IPS-15b (cell line): ENCODE results near the gene MOBP.
"Not testable (repeated sequence)": the region's sequence is repeated elsewhere in the genome, so short reads cannot be mapped to it uniquely, and the experiment has no call there.

Experiments
- H3K27me3 ChIP-seq: one replicate; pipeline ENCODE4 v1.6.1; 2013; ENCODE audit warnings: low read length; ENCODE audit not compliant: control insufficient read depth, insufficient read depth
- H3K36me3 ChIP-seq: one replicate; pipeline ENCODE4 v1.6.1; 2013; ENCODE audit warnings: low read length; ENCODE audit not compliant: control insufficient read depth, insufficient read depth
- H3K4me1 ChIP-seq: one replicate; pipeline ENCODE4 v1.6.1; 2013; ENCODE audit warnings: mild to moderate bottlenecking, low read length; ENCODE audit not compliant: control insufficient read depth, insufficient read depth
- H3K4me3 ChIP-seq: one replicate; pipeline ENCODE4 v1.5.1; 2013; ENCODE audit warnings: low read depth, low read length
- H3K9ac ChIP-seq: one replicate; pipeline ENCODE4 v1.6.1; 2013; ENCODE audit warnings: low read depth, mild to moderate bottlenecking, low read length
- H3K9me3 ChIP-seq: one replicate; pipeline ENCODE4 v1.6.1; 2013; ENCODE audit warnings: mild to moderate bottlenecking, low read length; ENCODE audit not compliant: control insufficient read depth, insufficient read depth

The MOBP gene

DNA sequence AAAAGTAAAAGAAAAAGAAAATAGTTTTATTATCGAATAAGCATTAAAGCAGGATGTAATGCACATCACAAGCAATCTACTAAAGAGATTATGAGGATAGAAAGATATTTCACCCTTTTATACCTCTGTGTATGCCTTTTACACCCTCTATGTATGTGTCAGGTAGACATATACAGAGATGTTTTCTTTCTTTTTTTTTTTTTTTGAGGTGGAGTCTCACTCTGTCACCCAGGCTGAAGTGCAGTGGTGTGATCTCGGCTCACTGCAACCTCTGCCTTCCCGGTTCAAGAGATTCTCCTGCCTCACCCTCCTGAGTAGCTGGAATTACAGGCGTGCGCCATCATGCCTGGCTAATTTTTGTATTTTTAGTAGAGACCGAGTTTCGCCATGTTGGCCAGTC is 13.6 kb upstream of the MOBP start:
- H3K4me3 ChIP-seq, H3K4me1 ChIP-seq, H3K27me3 ChIP-seq, H3K36me3 ChIP-seq, H3K9me3 ChIP-seq, H3K9ac ChIP-seq: not testable (repeated sequence)

DNA sequence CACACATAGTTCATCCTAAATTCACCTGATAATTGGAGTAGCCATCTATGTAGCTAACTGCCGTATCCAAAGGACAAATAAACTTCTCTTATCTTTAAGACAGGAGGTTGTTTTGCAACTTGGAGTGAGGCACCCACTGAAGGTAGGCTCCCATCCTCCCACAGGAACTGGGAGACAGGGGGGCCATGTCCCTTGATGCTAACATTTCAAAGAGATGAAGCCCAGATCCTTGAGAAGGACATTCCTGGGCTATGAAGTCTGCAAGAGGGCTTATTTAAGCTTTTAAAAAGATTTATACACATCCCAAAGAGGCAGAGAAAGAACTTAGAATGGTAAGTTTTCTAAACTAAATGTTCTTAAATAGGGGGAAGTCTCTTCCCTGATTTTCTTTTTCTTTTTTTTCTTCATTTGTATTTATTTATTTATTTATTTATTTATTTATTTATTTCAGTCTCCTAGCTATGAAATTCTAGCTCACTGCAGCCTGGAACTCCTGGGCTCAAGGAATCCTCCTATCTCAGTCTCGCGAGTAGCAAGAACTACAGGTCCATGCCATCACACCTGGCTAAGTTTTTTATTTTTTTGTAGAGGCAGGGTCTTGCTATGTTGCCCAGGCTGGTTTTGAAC is 12.8 kb upstream of the MOBP start:
- Histone ChIP-seq H3K4me1 (no peaks in the 10 kb centered on the region), H3K27me3 (no peaks in the 10 kb centered on the region), H3K36me3 (no peaks in the 10 kb centered on the region), H3K9me3 (no peaks in the 10 kb centered on the region), H3K4me3 (no peak overlapping the region), H3K9ac (no peak overlapping the region)

DNA sequence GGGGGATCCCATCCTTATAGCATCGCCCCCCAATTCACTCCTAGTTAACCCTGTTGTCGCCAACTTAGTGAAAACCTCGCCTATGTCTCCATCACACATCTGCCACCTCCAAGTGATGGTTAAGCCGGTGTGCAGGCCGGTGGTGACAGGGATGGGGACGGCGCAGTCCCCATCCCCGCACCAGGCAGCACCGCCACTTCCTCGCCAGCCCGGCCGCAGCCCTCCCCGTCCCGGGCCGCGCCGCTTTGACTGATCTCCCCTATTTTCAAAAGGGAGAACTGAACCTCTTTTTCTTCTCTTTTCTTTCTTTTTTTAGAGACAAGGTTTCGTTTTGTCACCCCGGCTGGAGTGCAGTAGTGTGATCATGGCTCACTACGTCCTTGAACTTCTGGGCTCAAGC is 11.3 kb upstream of the MOBP start:
- Histone ChIP-seq H3K9ac (no peak overlapping the region), H3K4me3 (no peak overlapping the region), H3K4me1 (no peaks in the 10 kb centered on the region), H3K36me3 (no peaks in the 10 kb centered on the region), H3K9me3 (no peaks in the 10 kb centered on the region), H3K27me3 (no peaks in the 10 kb centered on the region)

DNA sequence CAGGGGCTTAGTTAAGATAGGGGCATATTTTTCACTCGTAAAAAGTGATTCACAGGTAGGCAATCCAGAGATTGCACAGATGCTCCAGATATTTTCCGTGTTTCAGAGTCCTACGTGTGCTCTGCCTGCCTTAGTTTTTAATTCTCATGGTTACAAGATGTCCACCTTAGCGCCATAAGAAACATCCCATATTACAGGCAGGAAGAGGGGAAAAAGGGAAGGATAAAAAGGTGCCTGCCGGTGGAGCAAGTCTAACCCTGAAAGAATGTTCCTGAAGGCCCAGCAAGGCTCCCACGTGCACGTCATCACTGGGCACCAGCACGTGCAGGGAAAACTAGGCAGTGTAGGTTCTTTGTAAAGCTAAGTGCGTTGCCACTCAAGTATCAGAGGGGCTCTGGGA is 10.1 kb upstream of the MOBP start:
- Histone ChIP-seq H3K9ac (no peak overlapping the region), H3K4me3 (no peak overlapping the region), H3K9me3 (no peaks in the 10 kb centered on the region), H3K27me3 (no peaks in the 10 kb centered on the region), H3K4me1 (no peaks in the 10 kb centered on the region), H3K36me3 (no peaks in the 10 kb centered on the region)

DNA sequence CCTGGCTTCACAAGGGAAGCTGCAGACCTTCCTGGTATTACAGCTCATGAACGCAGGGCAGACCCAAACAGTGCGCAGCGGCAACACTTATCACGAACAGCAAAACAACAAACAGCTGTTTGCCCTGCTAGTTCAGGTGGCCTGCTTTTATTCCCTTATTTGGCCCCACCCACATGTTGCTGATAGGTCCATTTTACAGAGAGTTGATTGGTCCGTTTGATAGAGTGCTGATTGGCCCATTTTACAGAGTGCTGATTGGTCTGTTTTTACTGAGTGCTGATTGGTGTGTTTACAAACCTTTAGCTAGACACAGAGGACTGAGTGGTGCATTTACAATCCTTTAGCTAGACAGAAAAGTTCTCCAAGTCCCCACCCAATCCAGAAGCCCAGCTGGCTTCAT is 8.9 kb upstream of the MOBP start:
- H3K9ac ChIP-seq, H3K27me3 ChIP-seq, H3K9me3 ChIP-seq, H3K4me1 ChIP-seq, H3K4me3 ChIP-seq, H3K36me3 ChIP-seq: not testable (repeated sequence)

DNA sequence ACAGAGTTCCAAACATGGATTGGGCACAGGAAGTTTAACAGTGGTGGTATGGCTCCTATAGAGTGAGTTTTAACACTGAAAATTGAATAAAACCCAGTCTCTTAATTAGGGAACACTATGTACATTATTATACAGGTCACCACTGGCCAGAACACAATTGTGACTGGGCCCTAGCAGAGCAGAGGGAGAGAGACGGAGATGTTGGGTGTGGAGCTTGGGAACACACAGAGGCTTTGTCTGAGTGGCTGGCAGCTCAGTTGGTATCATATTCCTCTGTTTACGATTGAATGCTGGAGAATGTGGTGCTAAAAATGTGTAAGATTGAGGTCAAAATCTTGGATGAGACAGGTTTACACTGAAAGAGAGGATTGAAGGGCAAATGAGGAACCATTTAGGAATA is 6.8 kb upstream of the MOBP start:
- Histone ChIP-seq H3K4me1 (no peaks in the 10 kb centered on the region), H3K9ac (no peak overlapping the region), H3K36me3 (no peaks in the 10 kb centered on the region), H3K27me3 (no peaks in the 10 kb centered on the region), H3K9me3 (no peaks in the 10 kb centered on the region), H3K4me3 (no peak overlapping the region)

DNA sequence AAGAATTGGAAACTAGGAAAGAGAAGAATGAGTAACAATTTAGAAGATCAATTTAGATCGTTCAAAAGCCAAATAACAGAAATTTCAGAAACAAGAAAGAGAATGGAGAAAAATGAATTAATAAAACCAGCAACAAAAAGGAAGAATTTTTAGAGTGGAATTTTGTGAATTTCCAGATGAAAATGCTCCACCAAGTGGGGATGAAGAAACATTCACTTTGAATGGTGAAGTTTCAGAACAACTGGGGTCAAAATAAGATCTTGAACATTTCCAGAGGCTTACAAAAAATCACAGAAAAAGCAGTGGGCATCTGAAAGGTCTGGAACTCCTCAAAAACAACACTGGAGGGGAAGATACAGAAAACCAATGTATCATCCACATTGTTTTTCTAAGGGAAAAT is 4.2 kb upstream of the MOBP start:
- no peak overlapping the region for H3K9ac ChIP-seq
- peaks cover 9% of the 10 kb centered on the region for H3K4me1 ChIP-seq
- H3K36me3 ChIP-seq = no peaks in the 10 kb centered on the region
- H3K9me3 ChIP-seq = no peaks in the 10 kb centered on the region
- H3K27me3 ChIP-seq = no peaks in the 10 kb centered on the region
- H3K4me3 ChIP-seq = no peak overlapping the region

DNA sequence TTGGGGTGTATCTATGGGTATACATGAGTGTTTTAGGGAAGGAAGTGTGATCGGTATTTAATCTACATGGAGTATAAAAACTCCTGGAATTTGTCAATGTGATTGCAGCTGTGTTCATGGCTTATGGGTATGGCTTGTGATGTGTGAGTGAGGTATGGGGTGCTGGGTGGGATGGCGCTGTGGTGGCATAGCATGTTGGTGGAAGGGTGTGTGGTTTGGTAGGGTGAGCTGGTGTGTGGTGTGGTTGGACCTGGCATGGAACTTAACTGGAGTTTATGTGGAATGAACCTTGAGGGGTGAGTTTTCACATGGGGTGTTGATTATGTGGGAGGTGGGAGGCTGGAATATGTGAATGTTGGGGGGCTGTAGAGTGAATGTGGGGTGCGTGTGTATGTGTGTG is 492 bp upstream of the MOBP start:
- Histone ChIP-seq H3K4me1 (peaks cover 9% of the 10 kb centered on the region), H3K36me3 (no peaks in the 10 kb centered on the region), H3K9ac (no peak overlapping the region), H3K27me3 (no peaks in the 10 kb centered on the region), H3K9me3 (no peaks in the 10 kb centered on the region), H3K4me3 (no peak overlapping the region)

DNA sequence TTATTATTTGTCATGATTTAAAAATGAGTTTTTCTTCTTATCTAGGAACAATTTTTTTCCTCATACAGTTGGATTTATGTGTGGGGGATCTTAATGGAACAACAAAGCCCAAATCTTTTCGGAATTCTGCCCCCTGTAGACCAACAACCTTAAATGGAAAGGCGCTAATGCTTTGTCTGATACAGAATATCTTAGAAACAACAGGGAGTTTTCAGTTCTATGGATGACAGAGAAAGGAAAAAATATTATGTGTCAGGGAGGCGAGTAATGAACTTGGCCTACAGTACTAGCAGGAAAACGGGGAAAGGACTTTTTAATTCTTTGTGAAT is 592 bp downstream of the MOBP start:
- H3K4me3 ChIP-seq = no peak overlapping the region
- H3K4me1 ChIP-seq = peaks cover 9% of the 10 kb centered on the region
- H3K36me3 ChIP-seq = no peaks in the 10 kb centered on the region
- H3K9me3 ChIP-seq = no peaks in the 10 kb centered on the region
- H3K9ac ChIP-seq = no peak overlapping the region
- H3K27me3 ChIP-seq = no peaks in the 10 kb centered on the region

DNA sequence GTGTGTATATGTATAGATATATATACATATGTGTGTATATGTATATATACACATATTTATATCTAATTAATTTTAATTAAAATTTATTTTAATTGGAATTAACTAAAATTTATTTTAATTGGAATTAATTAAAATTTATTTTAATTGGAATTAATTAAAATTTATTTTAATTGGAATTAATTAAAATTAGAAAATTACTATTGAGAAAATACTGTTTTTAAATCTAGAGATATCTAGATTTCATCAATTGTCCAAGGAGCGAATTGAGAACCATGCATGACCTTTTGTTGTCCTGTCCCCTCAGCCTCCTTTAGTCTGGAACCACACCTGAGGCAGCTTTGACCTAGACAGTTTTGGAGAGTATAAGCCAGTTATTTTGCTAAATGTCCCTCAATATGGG is 1.8 kb downstream of the MOBP start:
- H3K4me3 ChIP-seq = no peak overlapping the region
- H3K4me1 ChIP-seq = peaks cover 9% of the 10 kb centered on the region
- no peaks in the 10 kb centered on the region for H3K27me3 ChIP-seq
- H3K9me3 ChIP-seq = no peaks in the 10 kb centered on the region
- no peak overlapping the region for H3K9ac ChIP-seq
- H3K36me3 ChIP-seq = no peaks in the 10 kb centered on the region

DNA sequence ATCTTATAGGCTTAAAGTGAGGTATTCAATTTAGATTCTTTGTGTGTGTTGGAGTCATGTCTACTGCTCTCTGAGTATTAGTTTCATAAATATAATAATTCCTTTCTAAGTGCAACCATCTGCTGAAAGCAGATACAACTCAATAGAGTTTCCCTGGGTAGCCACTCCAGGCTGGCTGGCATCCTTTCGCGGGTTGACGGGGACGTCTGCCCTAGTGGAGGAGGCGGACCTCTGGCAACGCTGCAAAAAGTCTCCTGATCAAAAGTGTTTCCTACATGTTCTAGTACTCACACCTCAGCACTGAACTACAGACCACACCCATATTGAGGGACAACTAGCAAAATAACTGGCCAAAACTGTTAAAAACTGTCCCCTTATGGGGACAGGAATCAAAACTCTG is 2.5 kb downstream of the MOBP start:
- Histone ChIP-seq H3K9me3 (no peaks in the 10 kb centered on the region), H3K9ac (no peak overlapping the region), H3K27me3 (no peaks in the 10 kb centered on the region), H3K4me1 (peaks cover 9% of the 10 kb centered on the region), H3K36me3 (no peaks in the 10 kb centered on the region), H3K4me3 (no peak overlapping the region)

DNA sequence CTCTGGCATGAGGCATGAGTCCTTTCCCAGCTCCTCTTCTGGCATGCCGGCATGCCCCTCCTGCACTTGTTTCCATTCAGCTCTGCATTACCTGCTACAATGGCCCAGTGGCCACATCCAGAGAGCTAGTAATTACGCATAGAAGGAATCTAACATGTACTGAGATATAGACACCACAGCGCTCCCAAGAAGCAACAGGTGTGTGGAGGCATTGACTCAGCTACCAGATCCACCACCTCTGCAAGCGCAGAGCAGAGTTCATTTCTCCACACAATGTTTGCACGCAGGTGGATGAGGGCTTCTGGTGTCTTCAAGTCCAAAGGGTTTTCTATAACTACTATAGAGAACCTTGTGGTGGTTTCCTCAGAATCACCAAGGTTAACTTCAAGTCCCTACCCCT is 4.2 kb downstream of the MOBP start:
- H3K4me1 ChIP-seq = peaks cover 9% of the 10 kb centered on the region
- H3K27me3 ChIP-seq = no peaks in the 10 kb centered on the region
- H3K4me3 ChIP-seq = no peak overlapping the region
- H3K36me3 ChIP-seq = no peaks in the 10 kb centered on the region
- H3K9ac ChIP-seq = no peak overlapping the region
- H3K9me3 ChIP-seq = no peaks in the 10 kb centered on the region
